ENCODE data around the gene SOX6. TPM values are rescaled to one million over a fixed set of nuclear protein-coding genes. Genes with fewer than 3 reads are reported as not detected.

Gene SOX6
- total RNA-seq, 3 donors from 2014 or later: 0.03 to 0.47 TPM; not detected in 1

DNA sequence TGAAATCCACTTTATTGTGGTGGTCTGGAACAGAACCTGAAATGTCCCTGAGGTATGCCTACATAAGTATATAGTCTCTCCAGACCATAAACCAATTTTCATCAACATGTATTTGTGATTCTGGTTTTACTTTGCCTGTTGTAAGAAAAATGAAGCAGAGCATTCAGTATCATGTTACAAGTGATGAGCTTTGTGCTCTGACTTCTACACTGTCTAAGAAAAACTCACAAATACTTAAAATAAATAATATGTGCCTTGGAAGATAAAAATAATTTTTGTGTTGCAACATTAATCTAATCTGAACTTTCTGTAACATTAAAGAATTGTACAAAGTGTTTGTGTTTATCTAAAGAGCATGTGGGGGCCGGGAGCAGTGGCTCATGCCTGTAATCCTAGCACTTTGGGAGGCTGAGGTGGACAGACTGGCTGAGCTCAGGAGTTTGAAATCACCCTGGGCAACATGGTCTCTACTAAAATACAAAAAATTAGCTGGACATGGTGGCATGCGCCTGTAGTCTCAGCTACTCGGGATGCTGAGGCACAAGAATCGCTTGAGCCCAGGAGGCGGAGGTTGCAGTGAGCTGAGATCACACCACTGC, 219.5 kb downstream of the SOX6 start:
- Mint-ChIP-seq H3K36me3 (ENCODE audit: insufficient read depth) (no peaks in the 10 kb centered on the region), H3K4me1 (ENCODE audit: low read depth) (no peaks in the 10 kb centered on the region), H3K4me3 (no peak overlapping the region), H3K27me3 (ENCODE audit: low read depth) (no peaks in the 10 kb centered on the region), H3K9me3 (peaks cover 11% of the 10 kb centered on the region)
- no peak for ATAC-seq
- no peak for DNase-seq

DNA sequence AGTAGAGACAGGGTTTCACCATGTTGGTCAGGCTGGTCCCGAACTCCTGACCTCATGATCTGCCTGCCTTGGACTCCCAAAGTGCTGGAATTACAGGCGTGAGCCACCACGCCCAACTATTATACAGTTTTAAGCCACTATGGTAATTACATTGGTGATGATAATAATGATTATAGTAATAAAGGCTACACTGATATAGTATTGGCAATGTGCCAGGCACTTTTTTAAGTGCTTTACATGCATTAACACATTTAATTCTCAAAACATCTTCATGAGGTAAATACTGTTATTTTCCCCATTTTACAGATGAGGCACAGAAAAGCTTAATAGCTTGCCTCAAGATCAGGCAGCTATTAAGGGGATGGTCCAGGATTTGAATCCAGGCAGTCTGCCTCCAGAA, 222.5 kb downstream of the SOX6 start:
- Mint-ChIP-seq H3K4me1 (ENCODE audit: low read depth) (no peaks in the 10 kb centered on the region), H3K4me3 (no peak overlapping the region), H3K36me3 (ENCODE audit: insufficient read depth) (no peaks in the 10 kb centered on the region), H3K27me3 (ENCODE audit: low read depth) (no peaks in the 10 kb centered on the region), H3K9me3 (peaks cover 11% of the 10 kb centered on the region)
- DNase-seq (no peak), ATAC-seq (no peak)

GRCh38 chr11:16127732-16128131, 228.6 kb downstream of the SOX6 start:
- H3K27me3 Mint-ChIP-seq (ENCODE audit: low read depth): no peaks in the 10 kb centered on the region
- H3K4me1 Mint-ChIP-seq (ENCODE audit: low read depth): no peaks in the 10 kb centered on the region
- H3K36me3 Mint-ChIP-seq (ENCODE audit: insufficient read depth): no peaks in the 10 kb centered on the region
- DNase-seq (no peak), ATAC-seq (no peak)
- peaks cover 10% of the 10 kb centered on the region for H3K9me3 Mint-ChIP-seq
- H3K4me3 Mint-ChIP-seq: no peak overlapping the region

DNA sequence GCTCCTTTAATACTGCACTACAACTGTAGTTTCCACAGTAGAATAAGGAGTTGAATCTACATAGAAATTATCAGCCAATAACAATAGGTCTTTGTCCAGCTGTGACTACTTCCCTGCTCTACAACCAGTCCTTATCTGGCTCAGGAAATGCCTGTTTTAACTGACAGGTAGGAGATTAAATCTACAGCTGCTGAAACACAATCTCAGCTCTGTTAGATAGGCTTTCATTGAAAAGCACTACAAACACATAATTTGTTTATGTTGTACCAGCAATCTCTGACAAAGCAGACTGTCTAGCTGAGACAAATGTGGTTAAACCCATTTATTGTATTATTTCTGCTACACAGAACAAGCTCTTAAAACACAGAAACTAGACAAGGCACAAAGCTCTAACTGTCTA, 230.0 kb downstream of the SOX6 start:
- Mint-ChIP-seq H3K4me1 (ENCODE audit: low read depth) (no peaks in the 10 kb centered on the region), H3K4me3 (no peak overlapping the region), H3K36me3 (ENCODE audit: insufficient read depth) (no peaks in the 10 kb centered on the region), H3K9me3 (peaks cover 10% of the 10 kb centered on the region), H3K27me3 (ENCODE audit: low read depth) (no peaks in the 10 kb centered on the region)
- no peak for ATAC-seq
- no peak for DNase-seq

DNA sequence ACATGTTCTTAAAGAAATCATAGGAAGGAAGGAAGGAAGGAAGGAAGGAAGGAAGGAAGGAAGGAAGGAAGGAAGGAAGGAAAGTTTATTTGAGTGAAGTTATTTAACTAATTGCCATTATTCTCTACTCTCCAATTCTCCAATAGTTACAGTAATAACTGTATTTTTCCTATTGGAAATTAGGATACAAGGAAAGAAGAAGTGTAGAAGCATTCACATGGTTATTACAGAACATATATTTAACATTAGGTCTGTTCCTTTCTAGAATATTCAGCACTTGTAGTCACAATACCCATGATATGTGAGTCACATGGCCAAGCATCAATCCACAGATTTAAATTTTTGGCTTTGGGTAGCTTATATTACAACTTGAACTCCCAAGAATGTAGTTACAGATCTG, 230.6 kb downstream of the SOX6 start:
- ATAC-seq (no peak), DNase-seq (no peak)
- Mint-ChIP-seq H3K9me3 (peaks cover 6% of the 10 kb centered on the region), H3K4me3 (no peak overlapping the region), H3K36me3 (ENCODE audit: insufficient read depth) (no peaks in the 10 kb centered on the region), H3K4me1 (ENCODE audit: low read depth) (no peaks in the 10 kb centered on the region), H3K27me3 (ENCODE audit: low read depth) (no peaks in the 10 kb centered on the region)

GRCh38 chr11:16124390-16124789, 232.0 kb downstream of the SOX6 start:
- ATAC-seq (no peak), DNase-seq (no peak)
- Mint-ChIP-seq H3K27me3 (ENCODE audit: low read depth) (no peaks in the 10 kb centered on the region), H3K9me3 (peaks cover 6% of the 10 kb centered on the region), H3K4me1 (ENCODE audit: low read depth) (no peaks in the 10 kb centered on the region), H3K36me3 (ENCODE audit: insufficient read depth) (no peaks in the 10 kb centered on the region), H3K4me3 (no peak overlapping the region)

DNA sequence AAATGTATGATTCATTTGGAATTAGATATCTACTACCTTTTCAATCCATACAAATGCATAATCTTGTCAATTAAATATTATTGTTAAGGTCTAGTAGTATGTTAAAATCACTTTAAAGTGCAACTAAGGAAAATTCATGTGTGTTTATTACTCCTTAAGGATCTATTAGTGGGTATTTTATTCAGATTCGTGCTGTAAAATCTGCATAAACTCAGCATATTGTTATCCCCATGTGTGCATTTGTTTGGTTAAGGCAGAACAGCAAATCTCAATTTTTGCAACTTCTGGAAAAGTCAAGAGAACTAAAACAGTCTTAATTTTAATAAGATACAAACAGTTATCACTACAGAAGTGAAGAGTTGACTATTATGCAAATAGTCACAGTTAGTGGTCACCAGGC, 234.5 kb downstream of the SOX6 start:
- no peaks in the 10 kb centered on the region for H3K4me1 Mint-ChIP-seq (ENCODE audit: low read depth)
- DNase-seq (no peak), ATAC-seq (no peak)
- H3K4me3 Mint-ChIP-seq: no peak overlapping the region
- peaks cover 6% of the 10 kb centered on the region for H3K9me3 Mint-ChIP-seq
- no peaks in the 10 kb centered on the region for H3K27me3 Mint-ChIP-seq (ENCODE audit: low read depth)
- H3K36me3 Mint-ChIP-seq (ENCODE audit: insufficient read depth): no peaks in the 10 kb centered on the region

- H3K9me3 Mint-ChIP-seq: peaks cover 6% of the 10 kb centered on the region
- no peaks in the 10 kb centered on the region for H3K4me1 Mint-ChIP-seq (ENCODE audit: low read depth)
- ATAC-seq (no peak), DNase-seq (no peak)
- H3K4me3 Mint-ChIP-seq: no peak overlapping the region
- no peaks in the 10 kb centered on the region for H3K27me3 Mint-ChIP-seq (ENCODE audit: low read depth)
- H3K36me3 Mint-ChIP-seq (ENCODE audit: insufficient read depth): no peaks in the 10 kb centered on the region
Observed at GRCh38 chr11:16120008-16120407, 236.3 kb downstream of the SOX6 start.

DNA sequence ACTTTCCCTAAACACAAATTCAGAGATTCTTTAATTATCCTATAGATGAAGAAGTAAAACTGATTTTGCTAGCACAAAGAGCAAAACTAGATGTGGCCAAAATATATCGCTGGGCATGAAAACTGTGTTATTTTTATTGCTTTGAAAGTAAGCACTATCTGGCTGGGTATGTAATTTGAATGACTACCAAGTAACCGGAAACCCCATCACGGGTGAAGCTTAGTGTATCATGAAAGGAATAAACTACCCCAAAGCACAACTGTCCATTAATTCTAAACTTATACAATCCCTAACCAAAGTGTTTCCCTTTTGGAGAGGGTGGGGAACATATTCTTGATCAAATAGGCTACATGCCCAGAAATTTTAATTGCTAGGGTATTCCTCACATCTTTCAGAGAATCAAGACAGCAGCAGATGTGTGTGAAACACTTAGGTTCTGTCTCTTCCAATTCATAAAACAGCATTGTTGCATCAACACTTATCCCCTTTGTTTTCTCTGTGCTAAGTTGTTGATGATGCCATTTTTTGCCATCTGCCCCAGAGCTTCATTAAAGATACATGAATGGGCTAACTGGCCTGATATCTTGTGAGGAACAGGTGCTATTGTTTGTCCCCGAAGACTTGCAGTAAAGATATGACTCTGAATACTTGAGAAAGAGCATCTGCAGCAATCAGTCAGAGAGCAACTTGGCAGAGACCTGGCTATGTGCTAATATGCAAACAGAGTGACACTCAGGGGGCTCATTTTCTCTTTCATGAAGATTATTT, 238.2 kb downstream of the SOX6 start:
- no peak overlapping the region for H3K4me3 Mint-ChIP-seq
- no peaks in the 10 kb centered on the region for H3K27me3 Mint-ChIP-seq (ENCODE audit: low read depth)
- no peaks in the 10 kb centered on the region for H3K36me3 Mint-ChIP-seq (ENCODE audit: insufficient read depth)
- no peak for DNase-seq
- H3K4me1 Mint-ChIP-seq (ENCODE audit: low read depth): no peaks in the 10 kb centered on the region
- ATAC-seq: no peak
- no peaks in the 10 kb centered on the region for H3K9me3 Mint-ChIP-seq

DNA sequence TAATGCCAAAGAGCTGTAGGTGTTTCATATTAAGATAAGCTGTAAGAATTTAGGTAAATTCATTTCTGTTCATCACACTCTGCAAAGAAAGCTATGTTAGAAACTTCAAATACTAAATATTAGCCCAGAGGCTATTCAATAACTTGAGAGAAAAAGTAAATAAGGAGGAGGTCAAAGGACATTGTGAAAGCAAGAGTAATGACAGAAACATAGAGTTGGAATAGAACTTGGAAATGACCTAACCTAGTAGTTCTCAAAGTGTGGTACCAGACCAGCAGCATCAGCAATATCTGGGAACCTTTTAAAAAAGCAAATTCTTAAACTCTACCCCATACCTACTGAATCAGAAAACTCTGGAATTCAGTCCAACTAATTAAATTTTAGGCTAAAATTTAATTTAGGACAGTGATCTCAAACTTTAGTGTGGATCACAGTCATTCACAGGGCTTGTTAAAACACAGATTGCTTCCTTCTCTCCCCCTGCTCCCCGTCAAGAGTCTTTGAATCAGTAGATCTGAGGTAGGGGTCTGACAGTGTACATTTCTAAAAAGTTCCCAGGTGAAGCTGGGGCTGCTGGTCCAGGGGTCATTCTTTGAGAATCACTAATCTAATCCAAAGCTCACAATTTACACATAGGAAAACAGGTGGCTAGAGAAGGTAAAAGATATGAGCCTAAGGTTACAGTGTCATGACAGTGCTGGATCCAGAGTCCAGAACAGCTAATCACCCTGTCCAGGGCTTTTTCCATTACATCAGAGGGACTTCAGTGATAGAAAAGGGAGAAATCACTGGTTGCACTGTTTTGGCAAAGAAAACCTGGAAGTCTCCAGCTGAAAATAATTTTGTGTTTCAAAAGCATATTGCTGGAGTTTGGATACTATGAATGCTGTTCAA, 241.1 kb downstream of the SOX6 start:
- ATAC-seq (no peak), DNase-seq (no peak)
- H3K9me3 Mint-ChIP-seq: no peaks in the 10 kb centered on the region
- no peaks in the 10 kb centered on the region for H3K27me3 Mint-ChIP-seq (ENCODE audit: low read depth)
- H3K4me3 Mint-ChIP-seq: no peak overlapping the region
- no peaks in the 10 kb centered on the region for H3K36me3 Mint-ChIP-seq (ENCODE audit: insufficient read depth)
- H3K4me1 Mint-ChIP-seq (ENCODE audit: low read depth): no peaks in the 10 kb centered on the region

DNA sequence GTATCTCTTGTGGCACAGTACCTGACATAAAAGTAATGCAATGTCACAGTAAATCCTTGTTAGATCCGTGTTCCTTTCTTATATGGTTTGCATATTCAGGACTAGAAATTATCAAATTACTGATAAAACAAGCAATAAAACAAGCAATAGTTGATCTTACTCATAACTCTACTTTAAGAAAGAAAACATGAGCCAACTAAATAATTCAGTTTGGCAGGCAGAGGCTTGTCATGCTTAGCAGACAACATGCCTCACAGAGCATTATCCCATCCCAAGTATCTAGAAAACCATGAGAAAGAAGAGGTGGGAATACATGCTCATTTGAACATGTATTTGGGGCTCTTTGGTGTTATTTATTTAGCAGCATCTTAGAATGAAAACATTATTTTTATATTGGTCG, 241.9 kb downstream of the SOX6 start:
- no peaks in the 10 kb centered on the region for H3K4me1 Mint-ChIP-seq (ENCODE audit: low read depth)
- H3K4me3 Mint-ChIP-seq: no peak overlapping the region
- DNase-seq (no peak), ATAC-seq (no peak)
- H3K9me3 Mint-ChIP-seq: no peaks in the 10 kb centered on the region
- H3K27me3 Mint-ChIP-seq (ENCODE audit: low read depth): no peaks in the 10 kb centered on the region
- no peaks in the 10 kb centered on the region for H3K36me3 Mint-ChIP-seq (ENCODE audit: insufficient read depth)

GRCh38 chr11:16111690-16112089, 244.7 kb downstream of the SOX6 start:
- H3K36me3 Mint-ChIP-seq (ENCODE audit: insufficient read depth): no peaks in the 10 kb centered on the region
- H3K4me1 Mint-ChIP-seq (ENCODE audit: low read depth): no peaks in the 10 kb centered on the region
- DNase-seq (no peak), ATAC-seq (no peak)
- H3K4me3 Mint-ChIP-seq: no peak overlapping the region
- H3K27me3 Mint-ChIP-seq (ENCODE audit: low read depth): no peaks in the 10 kb centered on the region
- H3K9me3 Mint-ChIP-seq: no peaks in the 10 kb centered on the region

DNA sequence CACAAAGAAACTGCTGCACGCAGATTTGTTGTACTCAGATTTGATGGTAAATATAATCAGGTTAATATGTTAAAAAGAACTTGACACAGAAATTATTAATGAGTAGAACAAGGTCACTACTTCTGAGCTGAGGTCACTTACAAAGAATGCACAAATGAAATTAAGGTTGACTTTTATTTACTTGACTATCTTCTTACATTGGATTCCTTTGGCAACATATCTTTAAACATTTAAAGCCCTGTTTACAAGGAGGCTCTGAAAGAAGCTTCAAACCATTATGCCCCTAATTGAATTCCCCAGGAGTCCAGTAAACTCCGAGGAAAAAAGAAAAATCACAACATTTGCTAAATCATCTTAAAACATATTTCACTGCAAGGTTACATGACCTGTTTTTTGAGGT, 245.5 kb downstream of the SOX6 start:
- Mint-ChIP-seq H3K4me3 (no peak overlapping the region), H3K4me1 (ENCODE audit: low read depth) (no peaks in the 10 kb centered on the region), H3K36me3 (ENCODE audit: insufficient read depth) (no peaks in the 10 kb centered on the region), H3K27me3 (ENCODE audit: low read depth) (no peaks in the 10 kb centered on the region), H3K9me3 (peaks cover under 1% of the 10 kb centered on the region)
- ATAC-seq: no peak
- DNase-seq: no peak

DNA sequence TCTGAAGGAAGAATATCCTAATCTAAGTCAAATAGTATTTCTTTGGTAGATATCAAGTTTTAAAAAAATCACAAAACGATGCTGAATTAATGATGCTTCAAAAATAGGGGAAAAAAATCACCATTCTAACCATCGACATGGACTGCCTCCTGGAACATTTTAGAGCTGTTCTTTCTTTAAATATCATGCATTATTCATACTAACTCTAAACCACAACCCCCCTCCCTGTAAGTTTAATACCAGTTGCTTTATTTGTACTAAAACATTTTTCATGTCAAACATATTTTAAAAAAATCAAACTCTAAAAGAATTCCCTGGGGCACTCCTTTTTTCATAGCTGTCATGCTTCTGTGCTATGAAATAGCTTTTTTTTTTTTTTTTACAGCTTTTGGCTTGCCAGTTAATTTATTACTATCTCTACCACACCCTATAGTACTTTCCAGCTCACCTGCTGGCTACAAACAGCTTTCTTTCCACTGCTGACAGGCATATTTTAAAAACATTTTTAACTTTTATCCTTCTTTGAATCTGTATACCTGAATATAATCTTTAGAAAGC, 256.9 kb downstream of the SOX6 start:
- Mint-ChIP-seq H3K9me3 (no peaks in the 10 kb centered on the region), H3K4me1 (ENCODE audit: low read depth) (no peaks in the 10 kb centered on the region), H3K36me3 (ENCODE audit: insufficient read depth) (no peaks in the 10 kb centered on the region), H3K27me3 (ENCODE audit: low read depth) (no peaks in the 10 kb centered on the region), H3K4me3 (no peak overlapping the region)
- DNase-seq: no peak
- no peak for ATAC-seq

Data from activated T-cell treated with anti-CD3 and anti-CD28 coated beads, Interleukin-2, amount 50 U/mL, for 4 hours (primary cell).